Panc1 (cell line): Measurements from ENCODE around the gene DEDD. TPM values are rescaled to one million over a fixed set of nuclear protein-coding genes. Genes with fewer than 3 reads are reported as not detected.

ENCODE experiments used
- ATAC-seq: fragments of 200-7000 bp; cut with Tn5 transposase; 2 replicates; pipeline ENCODE4 v1.9.1; 2020; ENCODE audit warnings: mild to moderate bottlenecking, moderate library complexity
- BruUV-seq: library from RNA; stranded (reverse); fragments of 400-500 nt; replicated peaks from 2 replicates; lab custom pipeline; 2021; lab: Mats Ljungman, UMichigan
- CTCF ChIA-PET: fragments of 300-600 bp; sonication (Branson Sonifier 250); formaldehyde crosslinking; loops from one replicate; lab custom pipeline; 2022; ENCODE audit warnings: antibody characterized with exemption; lab: Charles Lee
- POLR2A ChIA-PET: fragments of 300-600 bp; sonication (Branson Sonifier 250); formaldehyde crosslinking; loops from one replicate; lab custom pipeline; 2022; ENCODE audit warnings: antibody characterized with exemption; lab: Charles Lee
- DNase-seq: peaks from one replicate; pipeline ENCODE4 v3.0.0-alpha.2; 2010; ENCODE audit warnings: low read depth, low spot score
- H3K27ac ChIP-seq: 2 replicates; pipeline ENCODE4 v1.5.1; 2011; ENCODE audit warnings: mild to moderate bottlenecking, low read length, inconsistent platforms
- H3K27me3 ChIP-seq: fragments of 200-500 bp; sonication (Bioruptor generic); 2 replicates; pipeline ENCODE4 v1.6.0; 2014; ENCODE audit warnings: low read length, inconsistent platforms; ENCODE audit not compliant: control insufficient read depth, insufficient read depth
- H3K36me3 ChIP-seq: fragments of 200-500 bp; sonication (Bioruptor generic); 2 replicates; pipeline ENCODE4 v1.5.1; 2014; ENCODE audit warnings: inconsistent platforms, mild to moderate bottlenecking, low read length, moderate library complexity; ENCODE audit not compliant: control insufficient read depth, insufficient read depth
- H3K4me1 ChIP-seq: 2 replicates; pipeline ENCODE4 v1.5.1; 2011; ENCODE audit warnings: inconsistent platforms, mild to moderate bottlenecking, low read length, moderate library complexity; ENCODE audit not compliant: control insufficient read depth, insufficient read depth
- H3K4me3 ChIP-seq, 2 experiments: 2 replicates each; pipeline ENCODE4 v1.5.1; 2011 to 2012; ENCODE audit warnings: low read depth in 2 of 2, low read length in 2 of 2, mild to moderate bottlenecking in 2 of 2, inconsistent platforms in 1 of 2, moderate library complexity in 1 of 2
- H3K9me3 ChIP-seq: fragments of 200-500 bp; sonication (Bioruptor generic); 2 replicates; pipeline ENCODE4 v1.5.1; 2014; ENCODE audit warnings: low read depth, mild to moderate bottlenecking, inconsistent platforms, low read length, moderate library complexity; ENCODE audit not compliant: control insufficient read depth, insufficient read depth
- POLR2AphosphoS5 ChIP-seq: IDR thresholded peaks from 2 replicates; pipeline ENCODE4 v1.6.1; 2012; ENCODE audit warnings: mild to moderate bottlenecking, low read depth, low read length, moderate library complexity
- SIN3A ChIP-seq: IDR thresholded peaks from 2 replicates; pipeline ENCODE4 v1.6.1; 2012; ENCODE audit warnings: low read depth, mild to moderate bottlenecking, low read length, moderate library complexity, borderline replicate concordance; ENCODE audit not compliant: insufficient read depth
- in situ Hi-C: cut with HindIII; loops from 2 replicates; pipeline ENCODE4 v1.10.0; 2016; ENCODE audit warnings: low sequenced_read_pairs, low pct_unique_long_range_greater_than_20kb
- intact Hi-C: fragments of 100-400 bp; cut with micrococcal nuclease; formaldehyde crosslinking; loops from one replicate; pipeline ENCODE4 v1.10.0; 2022; ENCODE audit not compliant: unreplicated experiment
- total RNA-seq: library from RNA; stranded (reverse); gene quantifications from one replicate; pipeline ENCODE4 v1.2.1, GENCODE V29; 2021; ENCODE audit not compliant: unreplicated experiment
- TF ChIP-seq, protein P1 (sequence below): fragments of 450-650 bp; IDR thresholded peaks from 2 replicates; pipeline ENCODE4 v1.5.1; 2017; ENCODE audit warnings: mild to moderate bottlenecking
- TF ChIP-seq, protein P2 (sequence below), 2 experiments: IDR thresholded peaks; 2 replicates each; pipeline ENCODE4 v1.6.1; 2011 to 2012; ENCODE audit warnings: low read depth in 2 of 2, control low read depth in 1 of 2, low read length in 1 of 2, mild to moderate bottlenecking in 1 of 2, moderate library complexity in 1 of 2; ENCODE audit not compliant: insufficient read depth in 1 of 2

DEDD gene
- total RNA-seq, 1 experiment from 2014 or later, result 42.5 TPM

- no peak for ATAC-seq
- TF ChIP-seq, protein P1, sequence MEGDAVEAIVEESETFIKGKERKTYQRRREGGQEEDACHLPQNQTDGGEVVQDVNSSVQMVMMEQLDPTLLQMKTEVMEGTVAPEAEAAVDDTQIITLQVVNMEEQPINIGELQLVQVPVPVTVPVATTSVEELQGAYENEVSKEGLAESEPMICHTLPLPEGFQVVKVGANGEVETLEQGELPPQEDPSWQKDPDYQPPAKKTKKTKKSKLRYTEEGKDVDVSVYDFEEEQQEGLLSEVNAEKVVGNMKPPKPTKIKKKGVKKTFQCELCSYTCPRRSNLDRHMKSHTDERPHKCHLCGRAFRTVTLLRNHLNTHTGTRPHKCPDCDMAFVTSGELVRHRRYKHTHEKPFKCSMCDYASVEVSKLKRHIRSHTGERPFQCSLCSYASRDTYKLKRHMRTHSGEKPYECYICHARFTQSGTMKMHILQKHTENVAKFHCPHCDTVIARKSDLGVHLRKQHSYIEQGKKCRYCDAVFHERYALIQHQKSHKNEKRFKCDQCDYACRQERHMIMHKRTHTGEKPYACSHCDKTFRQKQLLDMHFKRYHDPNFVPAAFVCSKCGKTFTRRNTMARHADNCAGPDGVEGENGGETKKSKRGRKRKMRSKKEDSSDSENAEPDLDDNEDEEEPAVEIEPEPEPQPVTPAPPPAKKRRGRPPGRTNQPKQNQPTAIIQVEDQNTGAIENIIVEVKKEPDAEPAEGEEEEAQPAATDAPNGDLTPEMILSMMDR, result no peak
- TF ChIP-seq, protein P2, sequence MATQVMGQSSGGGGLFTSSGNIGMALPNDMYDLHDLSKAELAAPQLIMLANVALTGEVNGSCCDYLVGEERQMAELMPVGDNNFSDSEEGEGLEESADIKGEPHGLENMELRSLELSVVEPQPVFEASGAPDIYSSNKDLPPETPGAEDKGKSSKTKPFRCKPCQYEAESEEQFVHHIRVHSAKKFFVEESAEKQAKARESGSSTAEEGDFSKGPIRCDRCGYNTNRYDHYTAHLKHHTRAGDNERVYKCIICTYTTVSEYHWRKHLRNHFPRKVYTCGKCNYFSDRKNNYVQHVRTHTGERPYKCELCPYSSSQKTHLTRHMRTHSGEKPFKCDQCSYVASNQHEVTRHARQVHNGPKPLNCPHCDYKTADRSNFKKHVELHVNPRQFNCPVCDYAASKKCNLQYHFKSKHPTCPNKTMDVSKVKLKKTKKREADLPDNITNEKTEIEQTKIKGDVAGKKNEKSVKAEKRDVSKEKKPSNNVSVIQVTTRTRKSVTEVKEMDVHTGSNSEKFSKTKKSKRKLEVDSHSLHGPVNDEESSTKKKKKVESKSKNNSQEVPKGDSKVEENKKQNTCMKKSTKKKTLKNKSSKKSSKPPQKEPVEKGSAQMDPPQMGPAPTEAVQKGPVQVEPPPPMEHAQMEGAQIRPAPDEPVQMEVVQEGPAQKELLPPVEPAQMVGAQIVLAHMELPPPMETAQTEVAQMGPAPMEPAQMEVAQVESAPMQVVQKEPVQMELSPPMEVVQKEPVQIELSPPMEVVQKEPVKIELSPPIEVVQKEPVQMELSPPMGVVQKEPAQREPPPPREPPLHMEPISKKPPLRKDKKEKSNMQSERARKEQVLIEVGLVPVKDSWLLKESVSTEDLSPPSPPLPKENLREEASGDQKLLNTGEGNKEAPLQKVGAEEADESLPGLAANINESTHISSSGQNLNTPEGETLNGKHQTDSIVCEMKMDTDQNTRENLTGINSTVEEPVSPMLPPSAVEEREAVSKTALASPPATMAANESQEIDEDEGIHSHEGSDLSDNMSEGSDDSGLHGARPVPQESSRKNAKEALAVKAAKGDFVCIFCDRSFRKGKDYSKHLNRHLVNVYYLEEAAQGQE (IDR thresholded peaks at IDR 0.05; ENCODE audit: insufficient read depth in 1 of 2, low read depth in 2 of 2, low read length in 1 of 2), result no peak
- intact Hi-C loops (no loop called here), in situ Hi-C loops (no loop called here)
- no peaks in the 10 kb centered on the region for H3K27me3 ChIP-seq
- H3K9me3 ChIP-seq, result no peaks in the 10 kb centered on the region
- no peak for DNase-seq
- peak overlapping the region; percentile 82 to 90 for H3K4me3 ChIP-seq
- POLR2A ChIA-PET, result interaction anchor here (2.0 kb wide), 1 partner anchor 23 kb away, joined by 5 read pairs; the partner anchor contains the start of gene UFC1
- BruUV-seq, result no TSS peak
- CTCF ChIA-PET, result interaction anchor here (1.5 kb wide), 1 partner anchor 12 kb away, joined by 3 read pairs; the partner anchor contains the start of gene PPOX
- peak overlapping the region; percentile 93 for H3K27ac ChIP-seq
- H3K4me1 ChIP-seq, result peaks cover 10% of the 10 kb centered on the region
- H3K36me3 ChIP-seq, result peaks cover 16% of the 10 kb centered on the region
Measured at GRCh38 chr1:161177936-161178244, 45.4 kb upstream of the DEDD start.

DNA sequence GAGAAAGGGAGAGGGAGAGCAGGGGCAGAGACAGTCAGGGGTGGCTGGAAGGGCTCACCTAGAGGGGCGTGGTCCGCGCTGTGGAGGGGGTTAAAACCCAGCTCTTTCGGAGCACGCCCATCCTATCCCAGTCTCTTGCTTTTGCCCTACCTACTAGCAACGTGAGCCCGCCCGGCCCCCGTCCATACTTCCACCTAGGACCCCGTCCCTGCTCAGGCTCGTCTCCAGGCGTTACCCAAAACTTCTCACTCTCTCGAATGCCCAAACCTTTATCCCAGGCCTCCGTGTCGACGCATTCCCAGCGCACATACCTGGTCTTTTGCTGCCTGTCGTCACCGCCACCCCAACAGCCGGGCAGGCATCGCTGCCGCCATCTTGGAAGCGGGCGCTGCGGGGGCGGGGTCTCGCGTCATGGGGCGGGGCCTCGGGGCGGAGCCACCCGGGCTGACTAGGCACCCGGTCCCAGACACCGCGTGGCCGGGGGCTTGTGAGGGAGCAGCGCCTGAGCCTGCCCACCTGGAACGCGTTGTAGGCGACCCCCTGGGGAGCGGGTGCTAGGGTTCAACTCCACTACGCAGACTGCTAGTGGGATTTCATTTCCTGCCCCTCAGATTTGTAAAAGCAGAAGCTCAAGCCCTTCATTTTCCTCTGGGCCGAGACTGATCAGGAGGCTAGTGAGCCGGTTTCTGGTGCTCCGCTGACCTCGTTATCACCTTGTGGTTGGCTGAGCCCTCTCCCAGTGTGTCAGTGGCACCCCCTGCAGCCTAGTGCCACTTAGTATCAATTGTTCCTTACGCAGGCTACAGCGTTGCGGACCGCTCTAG lies 44.9 kb upstream of the DEDD start, which contains the start of gene B4GALT3:
TSS of gene B4GALT3 (minus strand) at position 396 of the 824 bp plus-strand sequence. CDS start 1,447 bp downstream, outside the sequence.
- ChIA-PET CTCF (interaction anchor here (1.5 kb wide), 1 partner anchor 11 kb away, joined by 3 read pairs; the partner anchor contains the start of gene PPOX), POLR2A (interaction anchor here (0.5 to 2.0 kb wide), 2 partner anchors 23 to 48 kb away, joined by 5 to 8 read pairs; partner anchors contain the start of gene UFC1)
- ATAC-seq (peak; percentile 98), DNase-seq (no peak)
- H3K36me3 ChIP-seq, result peaks cover 21% of the 10 kb centered on the region
- TSS peak; percentile 82 for BruUV-seq
- H3K9me3 ChIP-seq, result no peaks in the 10 kb centered on the region
- TF ChIP-seq, protein P2 (IDR thresholded peaks at IDR 0.05; ENCODE audit: insufficient read depth in 1 of 2, low read depth in 2 of 2, low read length in 1 of 2), result no peak
- TF ChIP-seq, protein P1, result no peak
- TF ChIP-seq POLR2AphosphoS5 (peak; percentile 94), SIN3A (peak; percentile 59; the same call in 1 of the 2 replicates)
- H3K27ac ChIP-seq, result peak within 1 kb of the TSS; percentile 93
- H3K4me3 ChIP-seq, result peak within 1 kb of the TSS; percentile 82 to 90
- intact Hi-C loops (no loop called here), in situ Hi-C loops (no loop called here)
- no peaks in the 10 kb centered on the region for H3K27me3 ChIP-seq
- H3K4me1 ChIP-seq, result peaks cover 10% of the 10 kb centered on the region
